GM19328 (cell line): ENCODE data around the gene UBE3B.

Source experiments
- ATAC-seq: cut with Tn5 transposase; IDR thresholded peaks from one replicate; pipeline ENCODE4 v1.9.1; 2021; ENCODE audit warnings: mild to moderate bottlenecking, moderate library complexity; ENCODE audit not compliant: unreplicated experiment

Gene UBE3B

GRCh38 chr12:109494348-109494881 is 17.0 kb downstream of the UBE3B start:
- no peak for ATAC-seq

- ATAC-seq = no peak
These were observed 17.6 kb downstream of the UBE3B start for GRCh38 chr12:109495012-109495411.

GRCh38 chr12:109496306-109496705 is 18.9 kb downstream of the UBE3B start:
- no peak for ATAC-seq

GRCh38 chr12:109497675-109498074 is 20.2 kb downstream of the UBE3B start:
- no peak for ATAC-seq

GRCh38 chr12:109500406-109501185 is 23.2 kb downstream of the UBE3B start:
- no peak for ATAC-seq

GRCh38 chr12:109501299-109501698 is 23.9 kb downstream of the UBE3B start:
- ATAC-seq = no peak

- no peak for ATAC-seq
These were observed 24.9 kb downstream of the UBE3B start for GRCh38 chr12:109502332-109502731.

GRCh38 chr12:109503611-109504010 is 26.2 kb downstream of the UBE3B start:
- no peak for ATAC-seq

GRCh38 chr12:109504068-109504467 is 26.6 kb downstream of the UBE3B start:
- ATAC-seq = no peak

- no peak for ATAC-seq
These were observed 32.8 kb downstream of the UBE3B start for GRCh38 chr12:109510196-109510595.

- ATAC-seq = no peak
These were observed 35.2 kb downstream of the UBE3B start for GRCh38 chr12:109512608-109513007.

- no peak for ATAC-seq
These were observed 35.6 kb downstream of the UBE3B start for GRCh38 chr12:109513051-109513450.

- no peak for ATAC-seq
These were observed 36.5 kb downstream of the UBE3B start for GRCh38 chr12:109513977-109514376.

- ATAC-seq = no peak
These were observed 40.2 kb downstream of the UBE3B start for GRCh38 chr12:109517619-109518018.

- no peak for ATAC-seq
These were observed 41.6 kb downstream of the UBE3B start for GRCh38 chr12:109518820-109519665.

GRCh38 chr12:109519787-109520186 is 42.4 kb downstream of the UBE3B start:
- no peak for ATAC-seq

GRCh38 chr12:109521831-109522230 is 44.4 kb downstream of the UBE3B start:
- ATAC-seq = no peak

- ATAC-seq = no peak
These were observed 45.6 kb downstream of the UBE3B start for GRCh38 chr12:109523071-109523470.

- no peak for ATAC-seq
These were observed 46.1 kb downstream of the UBE3B start for GRCh38 chr12:109523504-109523903.

GRCh38 chr12:109524466-109525278 is 47.2 kb downstream of the UBE3B start:
- no peak for ATAC-seq

GRCh38 chr12:109525279-109525585 is 47.8 kb downstream of the UBE3B start:
- no peak for ATAC-seq
